ENCODE measurements around the gene DAZAP1. TPM values are rescaled to one million over a fixed set of nuclear protein-coding genes. Genes with fewer than 3 reads are reported as not detected.

Gene DAZAP1
- total RNA-seq, 1 donor from 2014 or later, result 107 TPM

- Histone ChIP-seq H3K4me1 (peaks cover 7% of the 10 kb centered on the region), H2AFZ (replicated peaks) (peak within 1 kb of the TSS; percentile 99), H3K36me3 (no peaks in the 10 kb centered on the region), H4K20me1 (ENCODE audit: low read depth) (peaks cover 48% of the 10 kb centered on the region), H3K9me3 (ENCODE audit: low read depth) (no peaks in the 10 kb centered on the region), H3K27ac (no peak within 1 kb of the TSS), H3K79me2 (ENCODE audit: low read depth) (peaks cover 29% of the 10 kb centered on the region), H3K9ac (peak within 1 kb of the TSS; percentile 5), H3F3A (ENCODE audit: low read depth) (peaks cover 13% of the 10 kb centered on the region), H3K27me3 (peaks cover 1% of the 10 kb centered on the region), H3K4me3 (peak within 1 kb of the TSS; percentile 76), H3K4me2 (peak within 1 kb of the TSS; percentile 97)
- TF ChIP-seq EZH2phosphoT487 (IDR thresholded peaks at IDR 0.05) (no peak), EZH2 (IDR thresholded peaks at IDR 0.05) (peak; percentile 34)
- TF ChIP-seq, protein P1, sequence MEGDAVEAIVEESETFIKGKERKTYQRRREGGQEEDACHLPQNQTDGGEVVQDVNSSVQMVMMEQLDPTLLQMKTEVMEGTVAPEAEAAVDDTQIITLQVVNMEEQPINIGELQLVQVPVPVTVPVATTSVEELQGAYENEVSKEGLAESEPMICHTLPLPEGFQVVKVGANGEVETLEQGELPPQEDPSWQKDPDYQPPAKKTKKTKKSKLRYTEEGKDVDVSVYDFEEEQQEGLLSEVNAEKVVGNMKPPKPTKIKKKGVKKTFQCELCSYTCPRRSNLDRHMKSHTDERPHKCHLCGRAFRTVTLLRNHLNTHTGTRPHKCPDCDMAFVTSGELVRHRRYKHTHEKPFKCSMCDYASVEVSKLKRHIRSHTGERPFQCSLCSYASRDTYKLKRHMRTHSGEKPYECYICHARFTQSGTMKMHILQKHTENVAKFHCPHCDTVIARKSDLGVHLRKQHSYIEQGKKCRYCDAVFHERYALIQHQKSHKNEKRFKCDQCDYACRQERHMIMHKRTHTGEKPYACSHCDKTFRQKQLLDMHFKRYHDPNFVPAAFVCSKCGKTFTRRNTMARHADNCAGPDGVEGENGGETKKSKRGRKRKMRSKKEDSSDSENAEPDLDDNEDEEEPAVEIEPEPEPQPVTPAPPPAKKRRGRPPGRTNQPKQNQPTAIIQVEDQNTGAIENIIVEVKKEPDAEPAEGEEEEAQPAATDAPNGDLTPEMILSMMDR (IDR thresholded peaks at IDR 0.05), result no peak
- Mint-ChIP-seq H3K4me3 (peak within 1 kb of the TSS; percentile 98), H3K9me3 (no peaks in the 10 kb centered on the region), H3K27ac (peak within 1 kb of the TSS; percentile 95), H3K27me3 (ENCODE audit: insufficient read depth, low read depth) (peaks cover 2% of the 10 kb centered on the region), H3K4me1 (peaks cover 9% of the 10 kb centered on the region), H3K36me3 (no peaks in the 10 kb centered on the region)
- peak; percentile 98 for DNase-seq (ENCODE audit: low spot score)
These were observed 71.7 kb downstream of the DAZAP1 start, which contains the start of gene C19orf25 for GRCh38 chr19:1478934-1479707. Gene C19orf25, minus strand, starts transcription at chr19:1479215. Its CDS starts 312 bp downstream, at chr19:1478903.

- Histone ChIP-seq H3K79me2 (ENCODE audit: low read depth) (peaks cover 26% of the 10 kb centered on the region), H3F3A (ENCODE audit: low read depth) (peaks cover 13% of the 10 kb centered on the region), H3K4me1 (peaks cover 7% of the 10 kb centered on the region), H4K20me1 (ENCODE audit: low read depth) (peaks cover 25% of the 10 kb centered on the region), H3K27me3 (no peaks in the 10 kb centered on the region), H3K27ac (no peak overlapping the region), H3K9me3 (ENCODE audit: low read depth) (no peaks in the 10 kb centered on the region), H3K4me3 (no peak overlapping the region), H3K4me2 (no peak overlapping the region), H3K9ac (no peak overlapping the region), H2AFZ (replicated peaks) (no peak overlapping the region), H3K36me3 (no peaks in the 10 kb centered on the region)
- peaks cover 9% of the 10 kb centered on the region for H3K4me1 Mint-ChIP-seq
- no peaks in the 10 kb centered on the region for H3K9me3 Mint-ChIP-seq
- TF ChIP-seq, protein P1 (IDR thresholded peaks at IDR 0.05), result no peak
- TF ChIP-seq EZH2phosphoT487 (IDR thresholded peaks at IDR 0.05) (no peak), EZH2 (IDR thresholded peaks at IDR 0.05) (no peak)
- no peaks in the 10 kb centered on the region for H3K36me3 Mint-ChIP-seq
- DNase-seq (ENCODE audit: low spot score), result no peak
- H3K4me3 Mint-ChIP-seq, result no peak overlapping the region
- peak overlapping the region; percentile 85 for H3K27ac Mint-ChIP-seq
- H3K27me3 Mint-ChIP-seq (ENCODE audit: insufficient read depth, low read depth), result peaks cover 3% of the 10 kb centered on the region
These were observed 74.0 kb downstream of the DAZAP1 start for GRCh38 chr19:1481224-1481892.

DNA sequence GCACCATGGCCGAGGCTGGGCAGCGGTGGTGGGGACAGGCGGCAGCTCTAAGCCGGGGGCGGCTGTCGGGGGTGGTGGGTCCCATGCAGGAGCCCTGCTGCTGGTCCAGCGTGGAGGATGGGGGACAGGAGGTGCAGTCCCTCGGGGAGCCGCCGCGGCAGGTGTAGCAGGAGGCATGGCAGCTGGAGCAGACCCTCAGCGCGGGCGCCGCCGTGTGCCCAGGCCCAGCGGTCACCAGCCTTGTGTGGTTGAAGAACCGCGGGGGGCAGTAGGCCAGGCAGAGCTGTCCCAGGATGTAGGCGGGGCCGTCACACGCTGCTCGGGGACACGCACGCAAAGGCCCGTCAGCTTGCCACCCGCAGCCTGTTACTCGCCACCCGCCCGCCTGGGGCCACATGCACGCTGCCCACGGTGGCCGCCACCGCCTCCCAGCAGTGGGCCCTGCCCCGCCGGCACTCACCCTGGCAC lies 74.5 kb downstream of the DAZAP1 start:
- Histone ChIP-seq H3K79me2 (ENCODE audit: low read depth) (peaks cover 20% of the 10 kb centered on the region), H3K4me3 (no peak overlapping the region), H3K4me2 (no peak overlapping the region), H3K27ac (no peak overlapping the region), H2AFZ (replicated peaks) (no peak overlapping the region), H4K20me1 (ENCODE audit: low read depth) (peaks cover 20% of the 10 kb centered on the region), H3K4me1 (peaks cover 7% of the 10 kb centered on the region), H3F3A (ENCODE audit: low read depth) (peaks cover 13% of the 10 kb centered on the region), H3K9me3 (ENCODE audit: low read depth) (no peaks in the 10 kb centered on the region), H3K36me3 (no peaks in the 10 kb centered on the region), H3K9ac (no peak overlapping the region), H3K27me3 (no peaks in the 10 kb centered on the region)
- DNase-seq (ENCODE audit: low spot score), result no peak
- H3K9me3 Mint-ChIP-seq, result no peaks in the 10 kb centered on the region
- H3K27me3 Mint-ChIP-seq (ENCODE audit: insufficient read depth, low read depth), result peaks cover 3% of the 10 kb centered on the region
- no peak for TF ChIP-seq EZH2phosphoT487 (IDR thresholded peaks at IDR 0.05)
- TF ChIP-seq, protein P1 (IDR thresholded peaks at IDR 0.05), result no peak
- TF ChIP-seq EZH2 (IDR thresholded peaks at IDR 0.05), result no peak
- peaks cover 9% of the 10 kb centered on the region for H3K4me1 Mint-ChIP-seq
- H3K4me3 Mint-ChIP-seq, result no peak overlapping the region
- H3K27ac Mint-ChIP-seq, result no peak overlapping the region
- H3K36me3 Mint-ChIP-seq, result no peaks in the 10 kb centered on the region
